SK-N-SH treated with all-trans-retinoic acid at 6 μM for 48 hours (cell line): Measurements from ENCODE around the gene PARD3.

Source experiments
- ATAC-seq: fragments of 200-7000 bp; cut with Tn5 transposase; 3 replicates; pipeline ENCODE4 v1.9.1; 2020; ENCODE audit warnings: mild to moderate bottlenecking, moderate library complexity
- ARNTL ChIP-seq: fragments of 450-650 bp; formaldehyde crosslinking; IDR thresholded peaks from 2 replicates; pipeline ENCODE4 v1.5.0; 2020; ENCODE audit warnings: low read depth, mild to moderate bottlenecking, moderate library complexity, borderline replicate concordance
- CREB5 ChIP-seq: fragments of 250-450 bp; sonication (Bioruptor Pico); IDR thresholded peaks from 2 replicates; pipeline ENCODE4 v1.5.1; 2020; ENCODE audit warnings: low read depth, mild to moderate bottlenecking, moderate library complexity
- CSRNP3 ChIP-seq: fragments of 250-450 bp; sonication (Bioruptor Pico); IDR thresholded peaks from 2 replicates; pipeline ENCODE4 v1.5.1; 2021; ENCODE audit warnings: mild to moderate bottlenecking, moderate library complexity
- ESRRG ChIP-seq: fragments of 250-450 bp; sonication (Bioruptor Pico); IDR thresholded peaks from 2 replicates; pipeline ENCODE4 v1.6.1; 2021; ENCODE audit warnings: mild to moderate bottlenecking
- GLIS3 ChIP-seq: fragments of 250-450 bp; sonication (Bioruptor Pico); IDR thresholded peaks from 2 replicates; pipeline ENCODE4 v1.5.0; 2020; ENCODE audit warnings: mild to moderate bottlenecking, moderate library complexity
- ISL1 ChIP-seq: fragments of 250-450 bp; sonication (Bioruptor Pico); IDR thresholded peaks from 2 replicates; pipeline ENCODE4 v2.1.2; 2022; ENCODE audit warnings: mild to moderate bottlenecking, moderate library complexity
- OSR1 ChIP-seq: fragments of 250-450 bp; sonication (Bioruptor Pico); IDR thresholded peaks from 2 replicates; pipeline ENCODE4 v1.8.0; 2022; ENCODE audit warnings: moderate library complexity, mild to moderate bottlenecking, inconsistent platforms
- PATZ1 ChIP-seq: fragments of 250-450 bp; sonication (Bioruptor Pico); IDR thresholded peaks from 2 replicates; pipeline ENCODE4 v1.8.0; 2020; ENCODE audit warnings: mild to moderate bottlenecking, moderate library complexity, borderline replicate concordance
- POU6F1 ChIP-seq: fragments of 250-450 bp; sonication (Bioruptor Pico); IDR thresholded peaks from 2 replicates; pipeline ENCODE4 v1.8.0; 2021; ENCODE audit warnings: low read depth, mild to moderate bottlenecking, moderate library complexity, borderline replicate concordance
- PPARA ChIP-seq: fragments of 250-450 bp; sonication (Bioruptor Pico); IDR thresholded peaks from 2 replicates; pipeline ENCODE4 v1.5.0; 2020; ENCODE audit warnings: mild to moderate bottlenecking, borderline replicate concordance
- RARB ChIP-seq: fragments of 250-450 bp; sonication (Bioruptor Pico); IDR thresholded peaks from 2 replicates; pipeline ENCODE4 v1.8.0; 2021; ENCODE audit warnings: mild to moderate bottlenecking, moderate library complexity
- SNAI2 ChIP-seq: fragments of 250-450 bp; sonication (Bioruptor Pico); IDR thresholded peaks from 2 replicates; pipeline ENCODE4 v1.5.0; 2020; ENCODE audit warnings: mild to moderate bottlenecking, moderate library complexity
- TCF4 ChIP-seq: fragments of 250-450 bp; sonication (Bioruptor Pico); IDR thresholded peaks from 2 replicates; pipeline ENCODE4 v1.8.0; 2021; ENCODE audit warnings: mild to moderate bottlenecking, moderate library complexity, borderline replicate concordance
- TOX ChIP-seq: fragments of 250-450 bp; sonication (Bioruptor Pico); IDR thresholded peaks from 2 replicates; pipeline ENCODE4 v1.8.0; 2021; ENCODE audit warnings: mild to moderate bottlenecking, moderate library complexity, borderline replicate concordance
- TSHZ2 ChIP-seq: fragments of 250-450 bp; sonication (Bioruptor Pico); IDR thresholded peaks from 2 replicates; pipeline ENCODE4 v1.5.0; 2020; ENCODE audit warnings: mild to moderate bottlenecking, moderate library complexity
- ZC3H10 ChIP-seq: fragments of 250-450 bp; sonication (Bioruptor Pico); IDR thresholded peaks from 2 replicates; pipeline ENCODE4 v1.5.1; 2021; ENCODE audit warnings: mild to moderate bottlenecking, moderate library complexity
- ZFP30 ChIP-seq: fragments of 450-650 bp; formaldehyde crosslinking; IDR thresholded peaks from 2 replicates; pipeline ENCODE4 v1.5.0; 2022; ENCODE audit warnings: mild to moderate bottlenecking, moderate library complexity
- ZNF565 ChIP-seq: fragments of 450-650 bp; formaldehyde crosslinking; conservative IDR thresholded peaks from 2 replicates; pipeline ENCODE4 v1.5.0; 2020; ENCODE audit warnings: low read depth, mild to moderate bottlenecking, moderate library complexity
- ZNF70 ChIP-seq: fragments of 450-650 bp; formaldehyde crosslinking; IDR thresholded peaks from 2 replicates; pipeline ENCODE4 v1.5.0; 2020; ENCODE audit warnings: mild to moderate bottlenecking, moderate library complexity

The PARD3 gene

GRCh38 chr10:34719746-34720145, 95.3 kb downstream of the PARD3 start (continued):
- TF ChIP-seq PATZ1 (no peak), ZFP30 (CRISPR knock-in tag) (no peak), ZNF565 (CRISPR knock-in tag) (no peak), RARB (no peak), ISL1 (CRISPR knock-in tag) (no peak), ZNF70 (CRISPR knock-in tag) (no peak), ARNTL (CRISPR knock-in tag) (no peak)
- TF ChIP-seq, all 23 proteins: peak for 0

- TF ChIP-seq ISL1 (CRISPR knock-in tag) (no peak), ESRRG (CRISPR knock-in tag) (no peak), TOX (no peak)
- no peak for ATAC-seq
These were observed 95.8 kb downstream of the PARD3 start for GRCh38 chr10:34719328-34719727.

- no peak for TF ChIP-seq ISL1 (CRISPR knock-in tag)
- TF ChIP-seq PPARA (CRISPR knock-in tag) = no peak
- no peak for TF ChIP-seq GLIS3 (CRISPR knock-in tag)
- TF ChIP-seq ZC3H10 (CRISPR knock-in tag) = no peak
- TF ChIP-seq ZNF70 (CRISPR knock-in tag) = no peak
- no peak for TF ChIP-seq ARNTL (CRISPR knock-in tag)
- TF ChIP-seq TCF4 (CRISPR knock-in tag) = no peak
- TF ChIP-seq POU6F1 (CRISPR knock-in tag) = no peak
- no peak for TF ChIP-seq TSHZ2 (CRISPR knock-in tag)
- no peak for TF ChIP-seq PATZ1
- no peak for TF ChIP-seq RARB
- no peak for TF ChIP-seq CSRNP3 (CRISPR knock-in tag)
- no peak for TF ChIP-seq OSR1
- no peak for TF ChIP-seq SNAI2
- TF ChIP-seq CREB5 (CRISPR knock-in tag) = no peak
- ATAC-seq = no peak
These were observed 97.7 kb downstream of the PARD3 start for GRCh38 chr10:34717429-34717828.
